Esophagus muscularis mucosa (tissue), 4 donors: ENCODE measurements around the gene TALDO1.

Source experiments
- EP300 ChIP-seq: sonication (generic); formaldehyde crosslinking; IDR thresholded peaks from one replicate; pipeline ENCODE4 v1.6.1; 2017; ENCODE audit warnings: antibody characterized with exemption
- POLR2A ChIP-seq: fragments of 450-650 bp; IDR thresholded peaks from one replicate; pipeline ENCODE4 v1.6.1; 2017; ENCODE audit warnings: antibody characterized with exemption, moderate library complexity, mild to moderate bottlenecking, low read depth
- POLR2AphosphoS5 ChIP-seq, 2 donors: sonication (generic); formaldehyde crosslinking; IDR thresholded peaks; one replicate each; pipeline ENCODE4 v1.6.1; 2017; ENCODE audit warnings: antibody characterized with exemption in 2 of 2
- TF ChIP-seq, protein P1 (sequence below), 3 experiments: fragments of 200-600 bp in 2 of 3; fragments of 450-650 bp in 1 of 3; sonication (generic) in 2 of 3; IDR thresholded peaks; one replicate each; pipeline ENCODE4 v1.5.1; 2017 to 2019; ENCODE audit warnings: antibody characterized with exemption in 3 of 3, mild to moderate bottlenecking in 2 of 3, moderate library complexity in 1 of 3

DNA sequence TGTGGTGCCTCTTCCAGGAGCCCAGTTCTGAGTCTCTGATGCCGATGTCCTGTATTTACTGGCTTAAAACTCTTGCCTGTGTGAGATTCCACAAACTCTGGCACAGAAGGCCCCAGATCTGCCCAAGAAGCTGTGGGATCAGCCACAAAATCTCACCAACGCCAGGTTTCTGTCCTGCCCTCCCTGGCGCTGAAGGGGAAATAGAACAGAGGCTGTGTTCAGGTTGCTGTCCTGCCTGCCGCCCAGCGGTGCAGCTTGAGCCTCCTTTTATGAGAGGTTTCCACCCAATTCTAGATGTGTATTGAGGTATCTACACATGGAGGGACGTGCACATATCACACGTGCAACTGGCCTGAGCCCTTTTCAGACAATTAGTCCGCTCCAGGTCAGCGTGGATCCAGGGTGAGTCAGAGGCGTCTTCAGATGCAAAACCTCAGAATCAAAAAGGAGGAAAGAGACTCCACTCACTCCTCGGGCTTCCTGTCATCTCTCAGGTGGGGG, 49.4 kb upstream of the TALDO1 start:
- TF ChIP-seq, protein P1, sequence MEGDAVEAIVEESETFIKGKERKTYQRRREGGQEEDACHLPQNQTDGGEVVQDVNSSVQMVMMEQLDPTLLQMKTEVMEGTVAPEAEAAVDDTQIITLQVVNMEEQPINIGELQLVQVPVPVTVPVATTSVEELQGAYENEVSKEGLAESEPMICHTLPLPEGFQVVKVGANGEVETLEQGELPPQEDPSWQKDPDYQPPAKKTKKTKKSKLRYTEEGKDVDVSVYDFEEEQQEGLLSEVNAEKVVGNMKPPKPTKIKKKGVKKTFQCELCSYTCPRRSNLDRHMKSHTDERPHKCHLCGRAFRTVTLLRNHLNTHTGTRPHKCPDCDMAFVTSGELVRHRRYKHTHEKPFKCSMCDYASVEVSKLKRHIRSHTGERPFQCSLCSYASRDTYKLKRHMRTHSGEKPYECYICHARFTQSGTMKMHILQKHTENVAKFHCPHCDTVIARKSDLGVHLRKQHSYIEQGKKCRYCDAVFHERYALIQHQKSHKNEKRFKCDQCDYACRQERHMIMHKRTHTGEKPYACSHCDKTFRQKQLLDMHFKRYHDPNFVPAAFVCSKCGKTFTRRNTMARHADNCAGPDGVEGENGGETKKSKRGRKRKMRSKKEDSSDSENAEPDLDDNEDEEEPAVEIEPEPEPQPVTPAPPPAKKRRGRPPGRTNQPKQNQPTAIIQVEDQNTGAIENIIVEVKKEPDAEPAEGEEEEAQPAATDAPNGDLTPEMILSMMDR (IDR thresholded peaks at IDR 0.05) = no peak
- no peak for TF ChIP-seq EP300
- TF ChIP-seq POLR2A = no peak
- no peak for TF ChIP-seq POLR2AphosphoS5 (IDR thresholded peaks at IDR 0.05)
